Endothelial cell of umbilical vein (primary cell): ENCODE measurements around the gene PCDH15.

Experiments
- JUN ChIP-seq: IDR thresholded peaks from 2 replicates; pipeline ENCODE4 v1.6.1; 2011; ENCODE audit warnings: borderline replicate concordance, low read depth; ENCODE audit not compliant: insufficient read length, insufficient read depth
- MYC ChIP-seq: IDR thresholded peaks from one replicate; pipeline ENCODE4 v1.6.1; 2011; ENCODE audit warnings: mild to moderate bottlenecking, low read depth, low read length
- POLR2A ChIP-seq: IDR thresholded peaks from 2 replicates; pipeline ENCODE4 v1.6.1; 2012; ENCODE audit warnings: low read depth, mild to moderate bottlenecking, control low read depth, low read length
- POLR2AphosphoS5 ChIP-seq: IDR thresholded peaks from 2 replicates; pipeline ENCODE4 v1.6.1; 2012; ENCODE audit warnings: low read depth, mild to moderate bottlenecking, control low read depth, low read length, moderate library complexity; ENCODE audit not compliant: insufficient read depth
- TF ChIP-seq, protein P1 (sequence below), 2 donors: IDR thresholded peaks; 1 replicate in 1 of 2; 2 replicates in 1 of 2; pipeline ENCODE4 v1.5.1; 2011; ENCODE audit warnings: low read length in 2 of 2, mild to moderate bottlenecking in 2 of 2, moderate library complexity in 2 of 2, control low read depth in 1 of 2, inconsistent platforms in 1 of 2, low read depth in 1 of 2; ENCODE audit not compliant: insufficient read depth in 1 of 2; ENCODE audit errors: extremely low read depth in 1 of 2
- TF ChIP-seq, protein P2 (sequence below): IDR thresholded peaks from 2 replicates; pipeline ENCODE4 v1.6.1; 2011; ENCODE audit not compliant: insufficient read depth, insufficient read length

DNA sequence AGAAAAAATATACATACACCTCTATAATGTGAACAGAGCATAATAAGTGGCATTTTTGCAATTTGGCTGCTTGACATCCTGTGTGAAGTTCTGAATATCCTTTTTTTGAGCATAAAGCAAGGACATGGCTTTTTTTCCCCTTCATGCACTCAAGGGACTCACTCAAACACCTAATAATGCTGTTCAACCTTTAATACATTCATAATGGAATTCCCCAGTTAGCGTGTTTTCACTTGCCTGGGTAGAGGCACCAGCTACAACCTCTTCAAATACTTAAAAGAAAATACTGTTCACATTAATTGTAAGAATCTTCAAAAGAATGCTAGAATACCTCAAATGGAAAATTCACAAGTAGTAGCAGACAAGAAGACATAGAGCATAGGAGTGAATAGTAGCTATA, 316.8 kb downstream of the PCDH15 start:
- TF ChIP-seq, protein P1, sequence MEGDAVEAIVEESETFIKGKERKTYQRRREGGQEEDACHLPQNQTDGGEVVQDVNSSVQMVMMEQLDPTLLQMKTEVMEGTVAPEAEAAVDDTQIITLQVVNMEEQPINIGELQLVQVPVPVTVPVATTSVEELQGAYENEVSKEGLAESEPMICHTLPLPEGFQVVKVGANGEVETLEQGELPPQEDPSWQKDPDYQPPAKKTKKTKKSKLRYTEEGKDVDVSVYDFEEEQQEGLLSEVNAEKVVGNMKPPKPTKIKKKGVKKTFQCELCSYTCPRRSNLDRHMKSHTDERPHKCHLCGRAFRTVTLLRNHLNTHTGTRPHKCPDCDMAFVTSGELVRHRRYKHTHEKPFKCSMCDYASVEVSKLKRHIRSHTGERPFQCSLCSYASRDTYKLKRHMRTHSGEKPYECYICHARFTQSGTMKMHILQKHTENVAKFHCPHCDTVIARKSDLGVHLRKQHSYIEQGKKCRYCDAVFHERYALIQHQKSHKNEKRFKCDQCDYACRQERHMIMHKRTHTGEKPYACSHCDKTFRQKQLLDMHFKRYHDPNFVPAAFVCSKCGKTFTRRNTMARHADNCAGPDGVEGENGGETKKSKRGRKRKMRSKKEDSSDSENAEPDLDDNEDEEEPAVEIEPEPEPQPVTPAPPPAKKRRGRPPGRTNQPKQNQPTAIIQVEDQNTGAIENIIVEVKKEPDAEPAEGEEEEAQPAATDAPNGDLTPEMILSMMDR (IDR thresholded peaks at IDR 0.05; ENCODE audit: extremely low read depth in 1 of 2, insufficient read depth in 1 of 2, low read depth in 1 of 2, low read length in 2 of 2) = no peak
- TF ChIP-seq POLR2AphosphoS5 = no peak
- TF ChIP-seq, protein P2, sequence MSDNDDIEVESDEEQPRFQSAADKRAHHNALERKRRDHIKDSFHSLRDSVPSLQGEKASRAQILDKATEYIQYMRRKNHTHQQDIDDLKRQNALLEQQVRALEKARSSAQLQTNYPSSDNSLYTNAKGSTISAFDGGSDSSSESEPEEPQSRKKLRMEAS = no peak
- TF ChIP-seq POLR2A = no peak
- TF ChIP-seq MYC = no peak
- TF ChIP-seq JUN = no peak
